ENCODE results near the gene PKIB.
"Not testable (repeated sequence)": the region's sequence is repeated elsewhere in the genome, so short reads cannot be mapped to it uniquely, and the experiment has no call there.

The PKIB gene

GRCh38 chr6:122621638-122622037, 11.4 kb downstream of the PKIB start:
- peak; percentile 47 for DNase-seq

DNA sequence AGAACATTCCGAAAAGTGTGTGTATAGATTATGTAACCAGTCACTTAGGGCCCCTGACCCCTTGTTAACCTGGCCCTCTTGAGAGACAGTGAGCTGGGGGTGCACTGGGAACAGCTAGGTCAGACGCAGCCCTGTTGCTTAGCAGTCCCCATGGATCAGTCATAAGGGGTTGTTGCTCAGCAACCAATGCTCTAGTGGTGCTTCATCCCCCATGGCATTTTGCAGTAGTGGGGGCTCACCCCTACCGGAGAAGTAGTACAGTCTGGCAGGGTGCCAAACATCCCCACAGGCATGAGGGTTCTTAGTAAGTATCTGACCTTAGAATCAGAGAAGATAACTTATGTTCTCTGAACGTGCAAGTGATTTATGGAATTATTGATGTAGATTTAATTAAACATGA, 12.3 kb downstream of the PKIB start:
- DNase-seq: peak; percentile 77

DNA sequence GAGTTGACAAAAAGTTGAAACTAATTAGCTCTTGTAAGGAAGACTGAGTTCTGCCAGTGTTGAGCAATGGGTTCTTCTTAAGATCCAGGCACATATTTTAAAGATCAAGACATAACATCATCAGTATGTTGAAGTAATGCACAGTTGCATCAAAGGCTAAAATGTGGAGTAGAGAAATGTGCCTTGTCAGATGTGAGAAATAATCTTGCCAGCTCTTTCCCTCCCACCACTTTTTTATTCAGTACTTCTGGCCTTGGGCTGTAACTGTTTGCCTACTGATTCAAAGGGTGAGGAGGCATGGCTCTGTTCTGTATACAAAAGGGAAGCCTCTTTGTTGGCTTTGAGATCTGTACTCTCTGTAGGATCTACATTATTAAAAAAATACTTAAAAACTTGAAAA, 13.1 kb downstream of the PKIB start:
- DNase-seq: no peak

DNA sequence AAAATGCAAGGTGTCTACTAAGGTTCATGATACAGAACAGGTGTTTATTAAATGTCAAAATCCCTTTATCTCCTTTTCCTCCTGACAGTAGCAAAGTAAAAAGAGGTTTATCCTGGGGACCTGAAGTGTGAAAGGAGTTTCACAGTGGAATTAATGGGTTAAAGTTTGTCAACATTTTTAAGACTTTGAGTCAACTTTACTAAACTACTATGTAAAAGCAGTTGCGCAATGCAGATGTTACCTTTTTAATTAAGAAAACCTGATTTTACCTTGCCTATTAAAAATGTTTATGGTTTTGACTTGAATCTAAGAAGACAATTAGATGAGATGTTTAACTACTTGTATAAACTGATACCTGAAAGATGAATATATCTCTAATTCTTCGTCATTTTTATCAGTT, 14.6 kb downstream of the PKIB start:
- no peak for DNase-seq

- no peak for DNase-seq
These were observed 18.5 kb downstream of the PKIB start for GRCh38 chr6:122628714-122629113.

DNA sequence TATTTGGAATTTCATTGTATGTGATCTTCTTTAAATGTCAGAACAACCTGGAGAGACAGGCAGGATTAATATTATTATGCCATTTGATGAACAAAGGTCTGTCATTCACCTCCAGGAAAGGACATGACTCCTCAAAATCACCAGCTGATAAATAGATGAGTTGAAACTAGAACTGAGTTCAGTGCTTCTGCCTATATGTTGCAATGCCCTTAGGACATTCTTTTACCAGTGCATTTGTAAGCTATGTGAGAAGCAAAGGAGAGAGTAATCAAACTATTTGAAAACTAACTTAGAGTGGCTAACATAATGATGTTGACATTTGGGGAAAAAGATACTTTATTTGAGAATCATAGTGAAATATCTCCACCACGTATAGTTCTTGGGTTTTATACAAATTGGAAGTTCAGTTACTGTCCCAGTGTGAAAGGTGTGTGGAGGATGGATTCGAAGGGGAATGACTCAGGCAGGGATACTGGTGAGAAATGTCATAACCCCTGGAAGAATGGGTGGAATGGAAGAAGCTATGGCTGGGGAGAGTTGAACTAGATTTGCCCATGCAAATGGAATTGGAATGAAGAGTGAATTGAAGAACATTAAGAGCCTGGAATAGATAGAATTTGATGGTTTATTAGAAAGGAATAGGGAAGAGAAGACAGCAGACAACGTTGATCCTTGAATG, 21.5 kb downstream of the PKIB start:
- DNase-seq: no peak

- DNase-seq: no peak
These were observed 30.2 kb downstream of the PKIB start for GRCh38 chr6:122640366-122640765.

DNA sequence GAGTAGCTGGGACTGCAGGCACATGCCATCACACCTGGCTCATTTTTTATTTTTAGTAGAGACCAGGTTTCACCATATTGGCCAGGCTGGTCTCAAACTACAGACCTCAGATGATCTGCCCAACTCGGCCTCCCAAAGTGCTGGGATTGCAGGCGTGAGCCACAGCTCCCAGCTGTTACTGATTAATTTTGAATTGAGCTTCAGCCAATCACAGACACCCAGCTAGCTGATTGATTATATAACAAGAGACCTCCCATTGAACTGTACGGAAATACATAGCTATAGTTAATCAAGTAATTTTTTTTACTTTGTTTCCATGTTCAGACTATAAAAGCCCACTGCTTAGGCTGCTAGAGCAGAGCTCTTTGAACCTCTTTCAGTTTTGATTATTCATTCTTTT, 31.6 kb downstream of the PKIB start:
- DNase-seq: no peak

DNA sequence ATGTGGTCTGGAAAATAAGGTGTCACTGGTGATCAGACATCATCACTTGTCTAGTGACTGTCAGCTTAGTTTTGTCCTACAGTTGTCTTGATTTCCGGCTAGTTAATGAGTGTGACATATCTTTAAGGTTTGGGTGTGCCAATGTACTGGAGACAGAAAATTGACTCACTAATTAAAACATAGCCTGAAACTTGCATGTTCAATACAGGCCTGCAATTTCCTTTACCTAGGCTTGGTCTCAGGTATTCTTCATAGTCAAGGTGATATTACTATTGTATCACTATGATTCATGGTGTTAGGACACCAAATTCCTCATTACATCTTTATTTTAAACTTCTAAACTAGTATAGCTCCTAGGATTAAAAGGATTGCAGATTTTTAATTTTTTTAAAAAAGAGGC, 32.4 kb downstream of the PKIB start:
- not testable (repeated sequence) for DNase-seq

GRCh38 chr6:122645256-122645655, 35.1 kb downstream of the PKIB start:
- peak; percentile 95 for DNase-seq

DNA sequence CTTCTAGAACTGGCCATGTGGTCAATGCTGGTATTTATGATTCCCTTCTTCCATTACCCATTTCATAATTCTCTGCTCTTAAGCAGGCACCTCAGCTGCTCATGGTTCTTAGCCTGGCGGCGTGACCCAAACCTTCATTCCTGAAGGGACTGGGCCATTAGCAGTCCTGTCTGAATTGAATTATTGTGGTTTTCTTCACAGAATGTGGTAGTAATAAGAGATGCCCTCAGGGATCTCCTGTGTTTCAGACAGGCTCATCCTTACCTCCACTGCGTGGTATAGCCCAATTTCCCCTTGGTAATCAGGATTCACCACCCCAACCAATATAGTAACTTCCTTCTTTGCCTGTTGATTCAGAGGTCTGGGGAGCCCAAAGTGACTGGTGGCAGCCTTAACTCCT, 37.6 kb downstream of the PKIB start:
- DNase-seq: no peak

- DNase-seq: no peak
These were observed 38.5 kb downstream of the PKIB start for GRCh38 chr6:122648726-122649125.

DNA sequence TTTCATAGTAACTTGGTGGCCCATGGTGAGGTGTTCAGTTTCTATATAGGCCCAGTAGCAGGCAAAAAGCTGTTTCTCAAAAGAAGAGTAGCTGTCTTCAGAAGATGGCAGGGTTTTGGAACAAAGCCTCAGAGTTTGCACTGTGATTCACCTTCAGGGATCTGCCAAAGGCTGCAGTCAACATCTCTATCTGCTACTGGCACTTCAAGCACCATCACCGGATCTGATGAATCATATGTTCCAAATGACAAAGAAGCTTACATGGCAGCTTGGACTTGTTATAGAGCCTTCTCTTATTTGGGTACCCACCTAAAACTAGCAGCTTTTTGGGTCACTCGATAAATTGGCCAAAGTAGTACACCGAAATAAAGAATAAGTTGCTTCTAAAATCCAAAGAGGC, 39.5 kb downstream of the PKIB start:
- no peak for DNase-seq

DNA sequence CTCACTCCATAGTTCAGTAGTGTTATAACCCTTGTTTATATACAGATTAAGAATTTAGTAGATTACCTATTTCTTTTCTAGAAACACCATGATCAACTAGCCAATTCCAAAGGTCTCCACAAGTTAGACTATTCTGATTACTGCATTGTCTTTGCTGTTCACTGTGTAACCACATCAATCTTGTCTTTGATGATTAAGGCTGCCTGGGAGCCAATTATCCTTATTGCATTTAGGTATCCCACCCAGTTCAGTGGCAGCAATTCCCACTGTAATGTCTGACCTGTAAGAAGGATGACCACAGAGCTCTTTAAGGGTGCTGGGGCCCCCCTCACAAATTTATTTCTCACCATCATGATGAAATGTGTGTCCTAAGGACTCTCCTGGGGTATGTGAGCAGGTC, 40.2 kb downstream of the PKIB start:
- peak; percentile 64 for DNase-seq

GRCh38 chr6:122651031-122651430, 40.8 kb downstream of the PKIB start:
- peak; percentile 71 for DNase-seq

DNA sequence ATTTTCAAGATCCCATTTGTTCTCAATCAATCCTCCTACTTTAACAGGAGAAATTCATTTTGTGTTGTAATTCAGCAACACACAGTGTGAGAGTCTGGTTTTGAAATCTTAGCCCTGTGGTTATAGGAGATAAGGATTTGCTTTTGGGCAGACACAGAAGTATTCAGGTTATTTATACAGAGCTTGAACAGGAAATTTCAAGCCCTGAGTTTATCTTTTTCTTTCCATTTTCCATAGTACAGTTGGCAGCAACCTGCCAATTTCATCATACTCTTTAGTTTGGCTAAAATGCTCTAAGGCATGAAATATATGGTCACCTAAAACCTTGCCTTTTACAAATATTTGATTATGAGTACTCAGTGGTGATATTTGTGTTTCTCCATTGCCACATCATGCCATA, 41.4 kb downstream of the PKIB start:
- DNase-seq: no peak

DNA sequence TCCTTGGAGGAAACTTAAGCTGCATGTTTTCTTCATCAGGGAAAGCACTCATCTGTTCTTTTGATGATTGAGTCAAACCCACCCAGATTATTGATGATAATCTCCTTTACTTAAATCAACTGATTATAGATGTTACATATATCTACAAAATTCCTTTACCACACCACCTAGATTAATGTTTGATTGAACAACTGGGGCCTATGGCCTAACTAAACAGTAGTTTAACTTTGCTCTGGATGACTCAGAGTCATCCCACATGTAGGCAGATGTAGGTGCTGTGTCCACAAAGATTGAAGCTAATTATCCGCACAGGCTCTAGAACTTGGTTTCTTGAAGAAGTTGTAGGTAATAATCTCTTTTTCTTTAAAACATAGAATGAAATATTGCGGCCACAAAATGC, 42.2 kb downstream of the PKIB start:
- DNase-seq: peak; percentile 54

- no peak for DNase-seq
These were observed 42.9 kb downstream of the PKIB start for GRCh38 chr6:122653094-122653493.

GRCh38 chr6:122654012-122654411, 43.8 kb downstream of the PKIB start:
- DNase-seq: no peak

GRCh38 chr6:122657601-122658000, 47.4 kb downstream of the PKIB start:
- no peak for DNase-seq

- DNase-seq: no peak
These were observed 50.1 kb downstream of the PKIB start for GRCh38 chr6:122660296-122660695.

DNA sequence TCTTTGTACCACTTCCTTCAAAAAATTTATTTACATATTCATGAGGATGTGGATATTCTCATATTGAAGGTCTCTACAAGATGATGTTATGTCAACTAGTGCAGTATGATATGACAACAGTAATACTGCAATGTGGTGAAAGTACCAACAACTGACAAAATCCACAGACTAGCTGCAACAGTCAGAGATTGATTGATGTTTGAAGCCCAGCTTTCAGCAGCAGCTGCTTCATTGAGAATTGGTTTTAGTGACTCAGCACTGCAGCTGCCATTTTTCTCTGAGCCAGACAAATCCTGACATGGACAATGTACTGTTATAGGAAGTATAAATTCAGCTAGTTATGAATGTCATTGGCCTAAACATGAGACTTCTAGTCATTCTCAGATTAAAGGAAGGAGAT, 53.8 kb downstream of the PKIB start:
- DNase-seq: peak; percentile 74

GRCh38 chr6:122665929-122666328, 55.7 kb downstream of the PKIB start:
- no peak for DNase-seq

- DNase-seq: no peak
These were observed 56.2 kb downstream of the PKIB start for GRCh38 chr6:122666418-122666817.

GRCh38 chr6:122669418-122669817, 59.2 kb downstream of the PKIB start:
- no peak for DNase-seq

DNA sequence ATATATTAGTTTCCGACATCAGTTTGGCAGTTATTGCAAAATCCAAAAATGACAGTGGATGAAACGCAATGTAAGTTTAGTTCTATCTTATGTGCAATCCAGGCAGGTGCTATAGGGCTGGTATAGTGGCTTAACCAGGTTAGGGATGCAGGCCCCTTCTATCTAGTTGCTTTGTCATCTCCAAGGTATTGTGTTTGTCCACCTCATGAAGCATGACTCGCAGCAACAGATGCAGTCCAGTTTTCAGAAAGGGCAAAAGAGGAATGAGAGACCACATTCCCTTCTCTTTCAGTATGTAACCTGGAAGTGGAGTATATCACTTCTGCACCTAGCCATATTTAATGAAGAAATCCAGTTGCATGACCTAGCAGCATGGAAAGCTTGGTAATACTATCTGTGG, 59.7 kb downstream of the PKIB start:
- no peak for DNase-seq
